MCF 10A (cell line): Measurements from ENCODE around the gene SMYD3. TPM values are rescaled to one million over a fixed set of nuclear protein-coding genes. Genes with fewer than 3 reads are reported as not detected.

Experiments used
- BruUV-seq: library from RNA; stranded (reverse); fragments of 400-500 nt; replicated peaks from 2 replicates; lab custom pipeline; 2021; lab: Mats Ljungman, UMichigan
- CTCF ChIA-PET: fragments of 300-600 bp; sonication (Branson Sonifier 250); formaldehyde crosslinking; extraction: SDS; loops from one replicate; lab custom pipeline; 2021; ENCODE audit warnings: antibody characterized with exemption, inconsistent platforms; lab: Yijun Ruan, JAX
- POLR2A ChIA-PET: fragments of 300-600, 350-650 bp; sonication (Branson Sonifier 250); formaldehyde crosslinking; extraction: SDS; loops from one replicate; lab custom pipeline; 2020; ENCODE audit warnings: antibody characterized with exemption, inconsistent platforms; lab: Yijun Ruan, JAX
- DNase-seq: peaks from one replicate; pipeline ENCODE4 v3.0.0-alpha.2; 2018; ENCODE audit not compliant: unreplicated experiment
- H3K27ac Mint-ChIP-seq: one replicate; pipeline ENCODE4 v1.8.0; 2022; ENCODE audit warnings: mild to moderate bottlenecking, low read depth, mixed read lengths; ENCODE audit not compliant: unreplicated experiment
- H3K27me3 Mint-ChIP-seq: one replicate; pipeline ENCODE4 v1.8.0; 2022; ENCODE audit warnings: mixed read lengths; ENCODE audit not compliant: insufficient read depth, unreplicated experiment
- H3K36me3 Mint-ChIP-seq: one replicate; pipeline ENCODE4 v1.8.0; 2022; ENCODE audit warnings: mild to moderate bottlenecking, moderate library complexity, mixed read lengths; ENCODE audit not compliant: insufficient read depth, unreplicated experiment
- H3K4me1 Mint-ChIP-seq: one replicate; pipeline ENCODE4 v1.8.0; 2022; ENCODE audit warnings: mixed read lengths; ENCODE audit not compliant: insufficient read depth, unreplicated experiment
- H3K4me3 Mint-ChIP-seq: one replicate; pipeline ENCODE4 v1.8.0; 2022; ENCODE audit warnings: mild to moderate bottlenecking, moderate library complexity, mixed read lengths; ENCODE audit not compliant: unreplicated experiment
- H3K9me3 Mint-ChIP-seq: one replicate; pipeline ENCODE4 v1.8.0; 2022; ENCODE audit warnings: mixed read lengths; ENCODE audit not compliant: unreplicated experiment
- CTCF ChIP-seq: fragments of 200-600 bp; IDR thresholded peaks from one replicate; pipeline ENCODE4 v1.8.0; 2022; ENCODE audit warnings: antibody characterized with exemption, mild to moderate bottlenecking; ENCODE audit not compliant: unreplicated experiment
- intact Hi-C: fragments of 100-400 bp; cut with micrococcal nuclease; formaldehyde crosslinking; loops from 2 replicates; pipeline ENCODE4 v1.14.1; 2022
- total RNA-seq: library from RNA; stranded (reverse); gene quantifications from 2 replicates; pipeline ENCODE4 v1.2.3, GENCODE V29; 2022

The SMYD3 gene
- total RNA-seq, 1 experiment from 2014 or later: 26.9 TPM

DNA sequence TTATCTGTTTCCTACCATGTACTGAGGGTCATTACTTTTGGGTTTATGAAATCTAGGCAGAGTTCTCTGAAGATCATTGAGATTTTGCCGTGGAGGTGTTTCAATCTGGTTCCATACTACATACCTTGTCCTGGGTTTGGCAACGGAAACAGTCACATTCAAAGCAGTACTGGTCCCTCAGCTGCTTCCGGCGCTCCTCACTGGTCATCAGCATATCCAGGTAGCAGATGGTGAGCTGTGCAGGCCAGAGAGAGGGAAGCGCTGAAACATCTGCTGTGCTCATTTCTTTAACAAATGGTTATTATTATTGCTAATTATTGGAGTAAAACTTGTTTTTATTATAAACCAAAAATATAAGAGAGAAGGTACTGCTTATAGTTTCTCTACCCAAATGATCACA lies 591.7 kb downstream of the SMYD3 start:
- no TSS peak for BruUV-seq
- Mint-ChIP-seq H3K36me3 (no peaks in the 10 kb centered on the region), H3K27me3 (no peaks in the 10 kb centered on the region), H3K27ac (no peak overlapping the region), H3K9me3 (peaks cover 3% of the 10 kb centered on the region), H3K4me1 (no peaks in the 10 kb centered on the region), H3K4me3 (no peak overlapping the region)
- POLR2A ChIA-PET: interaction anchor here (0.8 kb wide), 1 partner anchor 13 kb away, joined by 4 read pairs; no protein-coding TSS in a partner anchor
- CTCF ChIA-PET: no interaction called here
- intact Hi-C loops: no loop called here
- TF ChIP-seq CTCF: no peak
- no peak for DNase-seq

DNA sequence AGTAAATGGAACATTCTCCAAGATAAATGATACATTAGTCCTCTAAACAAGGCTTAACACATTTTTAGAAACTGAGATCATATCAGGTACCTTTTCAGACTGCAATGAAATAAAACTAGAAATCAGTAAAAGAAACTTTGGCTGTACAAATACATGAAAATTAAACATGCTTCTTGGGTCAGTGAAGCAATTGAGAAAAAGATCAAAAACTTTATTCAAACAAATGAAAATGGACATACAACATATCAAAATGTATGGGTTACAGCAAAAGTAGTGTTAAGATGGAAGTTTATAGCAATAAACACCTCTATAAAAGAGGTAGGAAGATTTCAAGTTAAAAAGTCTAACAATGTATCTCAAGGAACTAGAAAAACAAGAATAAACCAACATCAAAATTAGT lies 598.5 kb downstream of the SMYD3 start:
- H3K9me3 Mint-ChIP-seq: no peaks in the 10 kb centered on the region
- no peaks in the 10 kb centered on the region for H3K27me3 Mint-ChIP-seq
- CTCF ChIA-PET: no interaction called here
- H3K4me3 Mint-ChIP-seq: no peak overlapping the region
- TF ChIP-seq CTCF: no peak
- DNase-seq: no peak
- no TSS peak for BruUV-seq
- H3K4me1 Mint-ChIP-seq: no peaks in the 10 kb centered on the region
- intact Hi-C loops: no loop called here
- H3K27ac Mint-ChIP-seq: no peak overlapping the region
- POLR2A ChIA-PET: no interaction called here
- no peaks in the 10 kb centered on the region for H3K36me3 Mint-ChIP-seq

- no peak overlapping the region for H3K27ac Mint-ChIP-seq
- CTCF ChIA-PET: interaction anchor here (0.6 to 1.1 kb wide), 5 partner anchors 16 to 529 kb away, joined by 3 to 4 read pairs (median 3); no protein-coding TSS in a partner anchor
- DNase-seq: no peak
- intact Hi-C loops: no loop called here
- no peak overlapping the region for H3K4me3 Mint-ChIP-seq
- H3K9me3 Mint-ChIP-seq: no peaks in the 10 kb centered on the region
- BruUV-seq: no TSS peak
- TF ChIP-seq CTCF: no peak
- no peaks in the 10 kb centered on the region for H3K4me1 Mint-ChIP-seq
- no peaks in the 10 kb centered on the region for H3K36me3 Mint-ChIP-seq
- POLR2A ChIA-PET: no interaction called here
- no peaks in the 10 kb centered on the region for H3K27me3 Mint-ChIP-seq
Measured at GRCh38 chr1:245906207-245906606, 600.9 kb downstream of the SMYD3 start.

DNA sequence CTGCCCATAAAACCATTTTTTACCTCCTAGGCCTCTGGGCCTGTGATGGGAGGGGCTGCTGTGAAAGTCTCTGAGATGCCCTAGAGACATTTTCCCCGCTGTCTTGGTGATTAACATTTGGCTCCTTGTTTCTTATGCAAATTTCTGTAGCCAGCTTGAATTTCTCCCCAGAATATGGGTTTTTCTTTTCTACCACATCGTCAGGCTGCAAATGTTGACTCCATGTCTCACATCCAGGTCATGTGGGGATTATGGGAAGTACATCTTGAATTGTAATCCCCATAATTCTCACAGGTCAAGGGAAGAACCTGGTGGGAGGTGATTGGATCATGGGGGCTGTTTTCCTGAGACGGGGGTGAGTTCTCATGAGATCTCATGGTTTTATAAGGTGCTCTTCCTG lies 603.2 kb downstream of the SMYD3 start:
- Mint-ChIP-seq H3K27ac (no peak overlapping the region), H3K9me3 (no peaks in the 10 kb centered on the region), H3K4me3 (no peak overlapping the region), H3K27me3 (no peaks in the 10 kb centered on the region), H3K36me3 (no peaks in the 10 kb centered on the region), H3K4me1 (no peaks in the 10 kb centered on the region)
- CTCF ChIA-PET: interaction anchor here (0.7 kb wide), 1 partner anchor 299 kb away, joined by 3 read pairs; no protein-coding TSS in a partner anchor
- POLR2A ChIA-PET: no interaction called here
- no TSS peak for BruUV-seq
- intact Hi-C loops: no loop called here
- no peak for DNase-seq
- no peak for TF ChIP-seq CTCF
